OCI-LY1 (cell line): Measurements from ENCODE around the gene CPNE1.

Experiments used
- CTCF ChIP-seq: fragments of 200-600 bp; sonication (generic), shearing (Covaris generic); IDR thresholded peaks from 2 replicates; pipeline ENCODE4 v1.5.1; 2017; ENCODE audit warnings: mild to moderate bottlenecking, antibody characterized with exemption, low read length, moderate library complexity, mixed read lengths
- EZH2 ChIP-seq: fragments of 200-600 bp; sonication (generic), shearing (Covaris generic); IDR thresholded peaks from 2 replicates; pipeline ENCODE4 v1.8.0; 2017; ENCODE audit warnings: borderline replicate concordance, mixed run types, mild to moderate bottlenecking, antibody characterized with exemption, low read length, moderate library complexity, mixed read lengths

- TF ChIP-seq CTCF: no peak
- TF ChIP-seq EZH2: no peak
These were observed 12.7 kb downstream of the CPNE1 start for GRCh38 chr20:35651958-35652357.
